ENCODE results near the gene CLCN6. TPM values are rescaled to one million over a fixed set of nuclear protein-coding genes. Genes with fewer than 3 reads are reported as not detected.
A peak's percentile ranks its signal among the peaks of the same experiment; 100 is the strongest.

CLCN6 gene
- total RNA-seq, 1 donor from 2014 or later: 17.6 TPM

DNA sequence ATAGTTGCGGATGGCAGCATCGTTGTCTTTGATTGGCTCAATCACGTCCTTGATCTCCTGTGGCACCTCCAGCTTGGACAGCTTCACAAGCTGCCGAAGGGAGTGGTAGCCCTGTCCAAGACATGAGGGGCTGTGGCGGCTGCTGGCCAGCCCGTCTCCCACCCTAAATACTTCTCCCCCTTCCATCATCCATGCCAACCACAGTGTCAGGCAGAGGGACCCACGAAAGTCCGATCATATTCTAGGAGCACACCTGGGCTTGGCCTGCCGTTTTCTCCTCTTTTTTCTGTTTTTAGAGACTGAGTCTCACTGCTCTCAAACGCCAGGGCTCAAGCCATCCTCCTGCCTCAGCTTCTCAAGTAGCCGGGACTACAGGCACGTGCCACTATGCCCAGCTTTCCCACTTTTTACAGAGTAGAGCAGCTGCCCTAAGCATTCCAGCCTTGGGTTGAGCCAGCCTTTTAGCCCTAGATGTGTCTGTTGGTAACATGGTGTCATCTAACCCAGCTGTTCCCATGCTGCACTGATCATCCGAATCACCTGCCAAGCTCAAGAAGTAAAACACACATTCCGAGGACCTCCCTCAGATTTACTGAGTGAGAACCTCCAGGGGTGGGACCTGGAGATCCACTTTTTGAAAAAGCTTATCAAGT lies 10.6 kb upstream of the CLCN6 start:
- no peak for TF ChIP-seq CTCF (IDR thresholded peaks at IDR 0.05; ENCODE audit: insufficient read depth, low read length, poor library complexity, severe bottlenecking)
- peaks cover 2% of the 10 kb centered on the region for H3K36me3 ChIP-seq (ENCODE audit: control insufficient read depth, insufficient read depth, low read length)

DNA sequence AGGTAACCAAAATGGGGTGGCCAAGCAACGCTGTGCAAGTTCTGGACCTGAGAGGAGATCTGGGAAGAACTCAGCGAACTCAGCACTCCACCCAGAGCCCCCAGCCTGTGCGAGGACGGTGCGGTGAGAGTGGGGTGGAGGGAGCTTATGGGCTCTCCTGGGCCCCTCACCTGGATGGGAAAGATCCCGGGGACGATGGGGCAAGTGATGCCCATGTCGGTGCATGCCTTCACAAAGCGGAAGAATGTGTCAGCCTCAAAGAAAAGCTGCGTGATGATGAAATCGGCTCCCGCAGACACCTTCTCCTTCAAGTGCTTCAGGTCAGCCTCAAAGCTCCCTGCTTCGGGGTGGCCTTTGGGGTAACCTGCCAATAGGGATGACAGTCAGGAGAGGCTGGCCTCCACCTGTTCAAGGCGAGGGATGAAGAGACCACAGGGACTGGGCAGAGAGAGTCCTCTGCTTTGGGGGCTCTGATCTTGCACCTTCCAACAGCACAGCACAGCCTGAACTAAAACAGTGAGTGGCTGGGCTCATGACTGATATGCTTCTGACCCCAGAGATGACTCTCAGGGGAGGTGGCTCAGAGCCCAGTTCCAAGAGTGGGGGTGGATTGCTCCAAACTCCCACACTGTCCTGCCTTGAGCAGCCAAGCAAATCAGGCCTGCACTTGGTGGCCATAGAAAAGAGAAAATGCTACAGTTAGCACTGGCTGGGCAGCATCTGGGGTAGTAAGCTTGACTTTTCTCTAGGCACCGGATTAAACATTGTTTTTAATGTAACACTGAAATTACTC lies 9.8 kb upstream of the CLCN6 start:
- no peak for TF ChIP-seq CTCF (IDR thresholded peaks at IDR 0.05; ENCODE audit: insufficient read depth, low read length, poor library complexity, severe bottlenecking)
- no peak for DNase-seq (ENCODE audit: low read depth)
- Histone ChIP-seq H3K4me3 (ENCODE audit: low read depth, low read length) (no peak overlapping the region), H3K36me3 (ENCODE audit: control insufficient read depth, insufficient read depth, low read length) (peaks cover 3% of the 10 kb centered on the region), H3K27me3 (ENCODE audit: control insufficient read depth, insufficient read depth, low read length) (no peaks in the 10 kb centered on the region)

More for the DNA sequence above, 10.6 kb upstream of the CLCN6 start:
- H3K27me3 ChIP-seq (ENCODE audit: control insufficient read depth, insufficient read depth, low read length): no peaks in the 10 kb centered on the region
- H3K4me3 ChIP-seq (ENCODE audit: low read depth, low read length): no peak overlapping the region
- no peak for DNase-seq (ENCODE audit: low read depth)

DNA sequence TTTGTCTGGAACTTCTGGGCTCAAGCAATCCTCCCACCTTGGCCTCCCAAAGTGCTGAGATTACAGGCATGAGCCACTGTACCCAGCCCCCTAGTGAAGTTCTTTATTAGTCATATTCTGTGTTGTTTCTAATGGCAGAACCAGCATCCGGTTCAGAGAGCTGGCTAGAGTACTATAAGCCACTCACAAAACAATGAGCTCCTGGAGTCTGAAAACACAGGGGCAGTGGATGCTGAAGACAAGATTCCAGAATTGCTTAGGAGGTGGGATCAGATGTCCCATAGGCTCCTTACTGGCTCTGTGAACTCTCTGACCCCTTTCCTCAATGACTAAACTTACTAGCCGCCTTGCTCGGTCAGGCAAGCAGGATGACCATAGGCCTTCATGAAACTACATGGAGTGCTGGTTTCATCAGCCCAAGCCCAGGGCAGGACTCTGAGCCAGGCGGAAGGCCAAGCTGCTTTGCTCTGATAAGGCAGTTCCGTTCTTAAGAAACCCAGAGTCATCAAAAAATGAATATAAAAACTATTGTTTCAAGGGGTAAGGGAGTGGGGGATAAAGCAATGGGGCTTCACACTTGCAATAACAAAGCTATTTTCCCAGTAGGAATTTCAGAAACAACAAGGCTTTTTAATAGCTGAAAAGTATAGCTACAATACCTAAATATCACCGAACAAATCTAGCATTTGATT lies 8.3 kb upstream of the CLCN6 start:
- H3K36me3 ChIP-seq (ENCODE audit: control insufficient read depth, insufficient read depth, low read length): peaks cover 3% of the 10 kb centered on the region
- no peak overlapping the region for H3K4me3 ChIP-seq (ENCODE audit: low read depth, low read length)
- H3K27me3 ChIP-seq (ENCODE audit: control insufficient read depth, insufficient read depth, low read length): no peaks in the 10 kb centered on the region
- DNase-seq (ENCODE audit: low read depth): peak; percentile 65
- no peak for TF ChIP-seq CTCF (IDR thresholded peaks at IDR 0.05; ENCODE audit: insufficient read depth, low read length, poor library complexity, severe bottlenecking)

DNA sequence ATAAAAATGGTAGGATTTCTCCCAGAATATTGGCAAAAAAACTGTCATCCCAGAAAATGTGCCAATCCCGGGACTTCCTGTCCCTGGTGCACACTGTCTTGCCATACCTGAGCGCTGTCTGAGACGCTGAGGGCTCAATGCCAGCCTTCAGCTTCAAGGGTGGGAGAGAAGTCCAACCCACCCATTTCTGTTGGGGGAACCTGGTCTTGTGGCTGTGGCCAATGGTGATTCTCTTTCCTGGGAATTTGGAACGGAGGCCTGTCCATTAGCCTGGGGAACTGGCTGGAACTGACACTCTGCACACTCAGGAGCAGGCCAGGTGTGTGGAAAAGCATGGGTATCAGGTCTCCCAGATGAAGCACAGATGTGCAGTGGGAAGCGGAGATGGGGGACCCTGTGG lies 6.9 kb upstream of the CLCN6 start:
- Histone ChIP-seq H3K4me3 (ENCODE audit: low read depth, low read length) (no peak overlapping the region), H3K36me3 (ENCODE audit: control insufficient read depth, insufficient read depth, low read length) (peaks cover 3% of the 10 kb centered on the region), H3K27me3 (ENCODE audit: control insufficient read depth, insufficient read depth, low read length) (no peaks in the 10 kb centered on the region)
- no peak for TF ChIP-seq CTCF (IDR thresholded peaks at IDR 0.05; ENCODE audit: insufficient read depth, low read length, poor library complexity, severe bottlenecking)
- no peak for DNase-seq (ENCODE audit: low read depth)

DNA sequence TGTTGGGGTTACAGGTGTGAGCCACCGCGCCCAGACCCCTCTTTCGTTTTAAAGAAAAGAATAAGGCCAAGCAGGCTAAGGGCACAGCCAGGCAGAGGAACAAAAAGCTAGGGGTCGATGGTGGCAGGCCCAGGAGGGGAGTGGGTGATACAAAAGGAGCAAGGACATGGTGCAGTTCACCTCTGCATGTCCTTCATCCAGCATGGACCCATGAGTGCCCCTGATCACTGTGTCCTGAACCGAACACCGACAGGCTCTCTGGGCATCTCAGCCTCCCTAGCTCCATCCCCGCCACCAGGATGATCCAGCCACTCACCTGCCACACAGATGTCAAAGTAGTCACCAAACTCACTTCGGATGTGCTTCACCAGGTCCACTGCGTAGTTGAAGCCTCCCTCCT lies 6.1 kb upstream of the CLCN6 start:
- Histone ChIP-seq H3K36me3 (ENCODE audit: control insufficient read depth, insufficient read depth, low read length) (peaks cover 1% of the 10 kb centered on the region), H3K27me3 (ENCODE audit: control insufficient read depth, insufficient read depth, low read length) (no peaks in the 10 kb centered on the region), H3K4me3 (ENCODE audit: low read depth, low read length) (no peak overlapping the region)
- no peak for TF ChIP-seq CTCF (IDR thresholded peaks at IDR 0.05; ENCODE audit: insufficient read depth, low read length, poor library complexity, severe bottlenecking)
- DNase-seq (ENCODE audit: low read depth): no peak

All from kidney epithelial cell (primary cell).